GM03348 (cell line): ENCODE results near the gene NAV2.

Source experiments
- DNase-seq: peaks from one replicate; pipeline ENCODE4 v3.0.0; 2012; ENCODE audit warnings: low spot score

The NAV2 gene

GRCh38 chr11:20156876-20157613, 444.4 kb downstream of the NAV2 start:
- no peak for DNase-seq

- DNase-seq: no peak
Measured at GRCh38 chr11:20157728-20158127, 445.1 kb downstream of the NAV2 start.

- peak; percentile 85 for DNase-seq
Measured at GRCh38 chr11:20158597-20159257, 446.1 kb downstream of the NAV2 start.

GRCh38 chr11:20159466-20160381, 447.1 kb downstream of the NAV2 start:
- DNase-seq: no peak

- no peak for DNase-seq
Measured at GRCh38 chr11:20160425-20161229, 448.0 kb downstream of the NAV2 start, which contains the start of gene DBX1. TSS of gene DBX1 (minus strand) at chr11:20160475. CDS start at chr11:20160324, 151 bp downstream.

- DNase-seq: no peak
Measured at GRCh38 chr11:20161230-20161918, 448.7 kb downstream of the NAV2 start.

GRCh38 chr11:20161923-20162744, 449.5 kb downstream of the NAV2 start:
- no peak for DNase-seq

GRCh38 chr11:20162824-20163782, 450.5 kb downstream of the NAV2 start:
- DNase-seq: peak; percentile 55

GRCh38 chr11:20163783-20164481, 451.3 kb downstream of the NAV2 start:
- no peak for DNase-seq
